Smooth muscle cell of the brain vasculature (primary cell): Measurements from ENCODE around the gene PLA2G4D.

Source experiments
- DNase-seq: peaks from one replicate; pipeline ENCODE4 v3.0.0-alpha.2; 2012; ENCODE audit warnings: low read depth, low spot score

PLA2G4D gene

GRCh38 chr15:42021593-42021992 is 72.8 kb downstream of the PLA2G4D start:
- no peak for DNase-seq

GRCh38 chr15:42020713-42021273 is 73.6 kb downstream of the PLA2G4D start, which contains the start of gene PLA2G4E:
TSS of gene PLA2G4E (minus strand) at chr15:42021042. CDS start at chr15:42021030, 12 bp downstream.
- DNase-seq = no peak

GRCh38 chr15:42018306-42019224 is 75.8 kb downstream of the PLA2G4D start:
- no peak for DNase-seq
